Measurements from ENCODE around the gene HOXB9.

DNA sequence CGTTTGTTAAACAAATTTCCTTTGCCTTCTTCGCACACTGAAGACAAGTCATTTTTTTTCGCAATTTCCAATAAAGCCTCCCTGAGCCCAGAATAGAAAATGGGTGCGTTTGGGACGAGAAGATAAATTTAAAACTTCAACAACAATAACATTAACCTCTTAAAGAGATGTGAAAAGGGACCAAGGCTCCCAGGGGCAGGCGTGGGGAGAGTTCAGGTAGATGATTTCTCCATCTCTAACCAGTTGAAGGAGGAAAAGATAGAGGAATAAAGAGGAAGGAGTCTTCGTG lies 46.7 kb downstream of the HOXB9 start:
- TF ChIP-seq, protein P1, sequence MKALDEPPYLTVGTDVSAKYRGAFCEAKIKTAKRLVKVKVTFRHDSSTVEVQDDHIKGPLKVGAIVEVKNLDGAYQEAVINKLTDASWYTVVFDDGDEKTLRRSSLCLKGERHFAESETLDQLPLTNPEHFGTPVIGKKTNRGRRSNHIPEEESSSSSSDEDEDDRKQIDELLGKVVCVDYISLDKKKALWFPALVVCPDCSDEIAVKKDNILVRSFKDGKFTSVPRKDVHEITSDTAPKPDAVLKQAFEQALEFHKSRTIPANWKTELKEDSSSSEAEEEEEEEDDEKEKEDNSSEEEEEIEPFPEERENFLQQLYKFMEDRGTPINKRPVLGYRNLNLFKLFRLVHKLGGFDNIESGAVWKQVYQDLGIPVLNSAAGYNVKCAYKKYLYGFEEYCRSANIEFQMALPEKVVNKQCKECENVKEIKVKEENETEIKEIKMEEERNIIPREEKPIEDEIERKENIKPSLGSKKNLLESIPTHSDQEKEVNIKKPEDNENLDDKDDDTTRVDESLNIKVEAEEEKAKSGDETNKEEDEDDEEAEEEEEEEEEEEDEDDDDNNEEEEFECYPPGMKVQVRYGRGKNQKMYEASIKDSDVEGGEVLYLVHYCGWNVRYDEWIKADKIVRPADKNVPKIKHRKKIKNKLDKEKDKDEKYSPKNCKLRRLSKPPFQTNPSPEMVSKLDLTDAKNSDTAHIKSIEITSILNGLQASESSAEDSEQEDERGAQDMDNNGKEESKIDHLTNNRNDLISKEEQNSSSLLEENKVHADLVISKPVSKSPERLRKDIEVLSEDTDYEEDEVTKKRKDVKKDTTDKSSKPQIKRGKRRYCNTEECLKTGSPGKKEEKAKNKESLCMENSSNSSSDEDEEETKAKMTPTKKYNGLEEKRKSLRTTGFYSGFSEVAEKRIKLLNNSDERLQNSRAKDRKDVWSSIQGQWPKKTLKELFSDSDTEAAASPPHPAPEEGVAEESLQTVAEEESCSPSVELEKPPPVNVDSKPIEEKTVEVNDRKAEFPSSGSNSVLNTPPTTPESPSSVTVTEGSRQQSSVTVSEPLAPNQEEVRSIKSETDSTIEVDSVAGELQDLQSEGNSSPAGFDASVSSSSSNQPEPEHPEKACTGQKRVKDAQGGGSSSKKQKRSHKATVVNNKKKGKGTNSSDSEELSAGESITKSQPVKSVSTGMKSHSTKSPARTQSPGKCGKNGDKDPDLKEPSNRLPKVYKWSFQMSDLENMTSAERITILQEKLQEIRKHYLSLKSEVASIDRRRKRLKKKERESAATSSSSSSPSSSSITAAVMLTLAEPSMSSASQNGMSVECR (CRISPR knock-in tag; IDR thresholded peaks at IDR 0.05; ENCODE audit: borderline replicate concordance): no peak
- TF ChIP-seq, protein P2, sequence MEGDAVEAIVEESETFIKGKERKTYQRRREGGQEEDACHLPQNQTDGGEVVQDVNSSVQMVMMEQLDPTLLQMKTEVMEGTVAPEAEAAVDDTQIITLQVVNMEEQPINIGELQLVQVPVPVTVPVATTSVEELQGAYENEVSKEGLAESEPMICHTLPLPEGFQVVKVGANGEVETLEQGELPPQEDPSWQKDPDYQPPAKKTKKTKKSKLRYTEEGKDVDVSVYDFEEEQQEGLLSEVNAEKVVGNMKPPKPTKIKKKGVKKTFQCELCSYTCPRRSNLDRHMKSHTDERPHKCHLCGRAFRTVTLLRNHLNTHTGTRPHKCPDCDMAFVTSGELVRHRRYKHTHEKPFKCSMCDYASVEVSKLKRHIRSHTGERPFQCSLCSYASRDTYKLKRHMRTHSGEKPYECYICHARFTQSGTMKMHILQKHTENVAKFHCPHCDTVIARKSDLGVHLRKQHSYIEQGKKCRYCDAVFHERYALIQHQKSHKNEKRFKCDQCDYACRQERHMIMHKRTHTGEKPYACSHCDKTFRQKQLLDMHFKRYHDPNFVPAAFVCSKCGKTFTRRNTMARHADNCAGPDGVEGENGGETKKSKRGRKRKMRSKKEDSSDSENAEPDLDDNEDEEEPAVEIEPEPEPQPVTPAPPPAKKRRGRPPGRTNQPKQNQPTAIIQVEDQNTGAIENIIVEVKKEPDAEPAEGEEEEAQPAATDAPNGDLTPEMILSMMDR (IDR thresholded peaks at IDR 0.05): no peak
- TF ChIP-seq IRF2 (CRISPR knock-in tag; IDR thresholded peaks at IDR 0.05; ENCODE audit: borderline replicate concordance, low read depth): no peak
- TF ChIP-seq, protein P3, sequence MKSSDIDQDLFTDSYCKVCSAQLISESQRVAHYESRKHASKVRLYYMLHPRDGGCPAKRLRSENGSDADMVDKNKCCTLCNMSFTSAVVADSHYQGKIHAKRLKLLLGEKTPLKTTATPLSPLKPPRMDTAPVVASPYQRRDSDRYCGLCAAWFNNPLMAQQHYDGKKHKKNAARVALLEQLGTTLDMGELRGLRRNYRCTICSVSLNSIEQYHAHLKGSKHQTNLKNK (CRISPR knock-in tag; IDR thresholded peaks at IDR 0.05): no peak
- no peak for TF ChIP-seq GABPB1 (CRISPR knock-in tag; IDR thresholded peaks at IDR 0.05)
- no peak for TF ChIP-seq ZNF263 (CRISPR knock-in tag; IDR thresholded peaks at IDR 0.05; ENCODE audit: low read depth)
- TF ChIP-seq FOXP1 (CRISPR knock-in tag; IDR thresholded peaks at IDR 0.05; ENCODE audit: borderline replicate concordance): no peak
- TF ChIP-seq ZNF317 (CRISPR knock-in tag; IDR thresholded peaks at IDR 0.05; ENCODE audit: borderline replicate concordance, low read depth): no peak

Measured in WTC11 (cell line).